Activated T-cell treated with anti-CD3 and anti-CD28 coated beads, Interleukin-2, amount 50 U/mL, for 1 hour (primary cell): Measurements from ENCODE around the gene INPP5A.

ENCODE experiments used
- DNase-seq: peaks from one replicate; pipeline ENCODE4 v3.0.0-alpha.2; 2020

Gene INPP5A

GRCh38 chr10:132650611-132651250 lies 113.1 kb downstream of the INPP5A start:
- DNase-seq: no peak

- no peak for DNase-seq
Measured at GRCh38 chr10:132651511-132652029, 114.0 kb downstream of the INPP5A start.

- no peak for DNase-seq
Measured at GRCh38 chr10:132652446-132652845, 114.9 kb downstream of the INPP5A start.

- no peak for DNase-seq
Measured at GRCh38 chr10:132652936-132653590, 115.5 kb downstream of the INPP5A start.

- DNase-seq: no peak
Measured at GRCh38 chr10:132653721-132654120, 116.1 kb downstream of the INPP5A start.

- no peak for DNase-seq
Measured at GRCh38 chr10:132654121-132654571, 116.6 kb downstream of the INPP5A start.

GRCh38 chr10:132654708-132655661 lies 117.4 kb downstream of the INPP5A start:
- peak; percentile 62 for DNase-seq

GRCh38 chr10:132655735-132656134 lies 118.1 kb downstream of the INPP5A start:
- no peak for DNase-seq

- no peak for DNase-seq
Measured at GRCh38 chr10:132656283-132657126, 118.9 kb downstream of the INPP5A start.

- DNase-seq: no peak
Measured at GRCh38 chr10:132657127-132657706, 119.6 kb downstream of the INPP5A start.

- DNase-seq: no peak
Measured at GRCh38 chr10:132657748-132658147, 120.2 kb downstream of the INPP5A start.

- no peak for DNase-seq
Measured at GRCh38 chr10:132658546-132659205, 121.1 kb downstream of the INPP5A start.

- no peak for DNase-seq
Measured at GRCh38 chr10:132659206-132660091, 121.9 kb downstream of the INPP5A start.

GRCh38 chr10:132660385-132660784 lies 122.8 kb downstream of the INPP5A start:
- no peak for DNase-seq

GRCh38 chr10:132662186-132662920 lies 124.8 kb downstream of the INPP5A start:
- DNase-seq: no peak

- no peak for DNase-seq
Measured at GRCh38 chr10:132663666-132664365, 126.2 kb downstream of the INPP5A start.

- no peak for DNase-seq
Measured at GRCh38 chr10:132664407-132664806, 126.8 kb downstream of the INPP5A start.

GRCh38 chr10:132664883-132665282 lies 127.3 kb downstream of the INPP5A start:
- no peak for DNase-seq
